ENCODE measurements around the gene ADD3. TPM values are rescaled to one million over a fixed set of nuclear protein-coding genes. Genes with fewer than 3 reads are reported as not detected.
"Not testable (repeated sequence)": the region's sequence is repeated elsewhere in the genome, so short reads cannot be mapped to it uniquely, and the experiment has no call there.

Gene ADD3
- total RNA-seq, 2 donors from 2014 or later = 97.9 to 122 TPM

DNA sequence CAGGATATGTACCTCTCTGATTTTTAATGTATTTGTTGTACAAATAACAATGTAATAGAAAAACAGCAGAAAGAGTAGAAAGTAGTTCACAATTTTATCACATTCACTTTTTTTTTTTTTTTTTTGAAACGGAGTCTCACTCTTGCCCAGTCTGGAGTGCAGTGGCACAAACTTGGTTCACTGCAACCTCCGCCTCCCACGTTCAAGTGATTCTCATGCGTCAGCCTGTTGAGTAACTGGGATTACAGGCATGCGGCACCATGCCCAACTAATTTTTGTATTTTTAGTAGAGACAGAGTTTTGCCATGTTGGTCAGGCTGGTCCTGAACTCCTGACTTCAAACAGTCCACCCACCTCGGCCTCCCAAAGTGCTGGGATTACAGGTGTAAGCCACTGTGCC, 128.1 kb downstream of the ADD3 start:
- Mint-ChIP-seq H3K4me1 (ENCODE audit: low read depth) (peaks cover 31% of the 10 kb centered on the region), H3K36me3 (ENCODE audit: insufficient read depth in 2 of 2) (peaks cover 3 to 11% of the 10 kb centered on the region in 2 donors)
- H3K4me3 Mint-ChIP-seq; H3K27ac Mint-ChIP-seq; ATAC-seq (replicated peaks in 1 of 2); H3K9me3 Mint-ChIP-seq; H3K27me3 Mint-ChIP-seq (ENCODE audit: low read depth); DNase-seq: not testable (repeated sequence)

DNA sequence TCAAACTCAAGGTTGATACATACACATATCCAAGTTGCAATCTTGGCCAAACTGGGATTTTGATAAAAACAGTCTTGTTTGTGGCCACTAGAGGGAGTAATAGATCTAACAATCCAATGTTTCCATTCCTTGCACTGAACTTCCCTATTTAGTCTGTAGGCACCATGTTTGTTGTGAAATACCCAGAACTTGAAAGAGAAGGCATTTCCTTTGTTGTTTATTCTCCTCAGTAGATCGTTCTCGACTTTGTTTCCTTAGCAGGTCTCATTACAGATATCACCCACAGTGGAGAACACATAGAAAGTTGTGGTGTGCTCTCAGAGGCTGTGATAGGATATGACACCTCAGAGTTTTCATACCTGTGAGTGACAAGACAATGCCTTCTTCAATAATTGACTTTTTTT, 129.4 kb downstream of the ADD3 start:
- DNase-seq (no peak), ATAC-seq (replicated peaks in 1 of 2) (peak; percentile 78 to 82)
- peaks cover 3 to 7% of the 10 kb centered on the region in 2 donors for H3K36me3 Mint-ChIP-seq (ENCODE audit: insufficient read depth in 2 of 2)
- no peak overlapping the region for H3K27ac Mint-ChIP-seq
- no peaks in the 10 kb centered on the region for H3K9me3 Mint-ChIP-seq
- H3K4me1 Mint-ChIP-seq (ENCODE audit: low read depth) = peaks cover 43% of the 10 kb centered on the region
- H3K27me3 Mint-ChIP-seq (ENCODE audit: low read depth) = no peaks in the 10 kb centered on the region
- H3K4me3 Mint-ChIP-seq = peak overlapping the region; percentile 2 to 14

DNA sequence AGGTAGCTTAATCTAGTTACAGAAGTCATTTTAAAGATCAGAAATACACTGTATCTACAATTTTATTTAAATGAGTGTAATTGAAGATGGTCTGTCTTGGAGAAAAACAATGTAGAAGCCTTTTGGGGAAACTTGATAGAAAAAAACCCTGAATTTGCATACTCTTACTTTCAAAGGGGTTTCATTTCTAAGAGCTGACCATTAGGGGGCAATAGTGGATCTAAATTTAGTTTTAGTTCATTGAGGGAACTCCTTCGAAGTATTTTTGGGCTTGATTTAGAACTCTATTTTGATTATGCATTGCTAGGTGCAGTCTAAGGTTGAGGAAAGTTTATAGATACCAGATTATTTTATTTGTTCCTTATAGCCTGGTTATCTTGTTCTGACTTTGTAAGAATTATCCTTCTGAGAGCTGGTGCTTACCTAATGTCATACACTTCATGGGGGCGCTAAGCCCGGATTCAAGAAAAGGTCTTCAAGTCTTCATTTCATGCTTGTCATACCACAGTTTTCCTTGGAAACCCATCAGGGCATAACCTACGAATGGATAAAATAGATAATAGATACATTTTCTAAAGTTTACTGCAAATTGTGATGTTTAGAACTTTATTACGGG, 130.5 kb downstream of the ADD3 start:
- Mint-ChIP-seq H3K27me3 (ENCODE audit: low read depth) (peaks cover 4% of the 10 kb centered on the region), H3K27ac (no peak overlapping the region), H3K36me3 (ENCODE audit: insufficient read depth in 2 of 2) (peaks cover 0 to 2% of the 10 kb centered on the region in 2 donors), H3K9me3 (no peaks in the 10 kb centered on the region), H3K4me1 (ENCODE audit: low read depth) (peaks cover 51% of the 10 kb centered on the region), H3K4me3 (no peak overlapping the region)
- no peak for DNase-seq
- ATAC-seq (replicated peaks in 1 of 2) = peak; percentile 49 to 59

DNA sequence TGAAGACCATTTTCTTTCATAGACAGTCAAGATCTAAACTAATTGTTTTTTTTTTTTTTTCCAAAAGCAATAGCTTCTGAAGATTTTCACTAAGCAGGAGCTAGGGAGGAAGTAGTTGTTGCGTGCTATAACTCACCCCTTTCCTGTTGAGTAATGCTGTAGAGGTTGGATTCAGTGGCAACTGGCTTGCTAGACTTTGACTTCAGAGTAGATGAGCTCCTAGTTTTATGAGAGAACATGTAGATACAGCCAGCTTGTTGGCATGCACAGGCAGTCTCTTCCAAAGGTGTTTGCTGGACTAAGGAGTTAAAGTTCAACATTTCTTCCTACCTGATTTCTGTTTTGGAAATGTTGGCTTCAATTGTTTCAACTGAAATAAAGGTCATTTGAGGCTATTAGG, 133.4 kb downstream of the ADD3 start:
- peak overlapping the region in 1 of 2 donors; percentile 6 for H3K4me3 Mint-ChIP-seq
- peak in 1 of 2 donors; percentile 59 for ATAC-seq (replicated peaks in 1 of 2)
- H3K27ac Mint-ChIP-seq = no peak overlapping the region
- H3K4me1 Mint-ChIP-seq (ENCODE audit: low read depth) = peaks cover 42% of the 10 kb centered on the region
- H3K9me3 Mint-ChIP-seq = no peaks in the 10 kb centered on the region
- DNase-seq = no peak
- H3K36me3 Mint-ChIP-seq (ENCODE audit: insufficient read depth in 2 of 2) = peaks cover 0 to under 1% of the 10 kb centered on the region in 2 donors
- peaks cover 14% of the 10 kb centered on the region for H3K27me3 Mint-ChIP-seq (ENCODE audit: low read depth)

DNA sequence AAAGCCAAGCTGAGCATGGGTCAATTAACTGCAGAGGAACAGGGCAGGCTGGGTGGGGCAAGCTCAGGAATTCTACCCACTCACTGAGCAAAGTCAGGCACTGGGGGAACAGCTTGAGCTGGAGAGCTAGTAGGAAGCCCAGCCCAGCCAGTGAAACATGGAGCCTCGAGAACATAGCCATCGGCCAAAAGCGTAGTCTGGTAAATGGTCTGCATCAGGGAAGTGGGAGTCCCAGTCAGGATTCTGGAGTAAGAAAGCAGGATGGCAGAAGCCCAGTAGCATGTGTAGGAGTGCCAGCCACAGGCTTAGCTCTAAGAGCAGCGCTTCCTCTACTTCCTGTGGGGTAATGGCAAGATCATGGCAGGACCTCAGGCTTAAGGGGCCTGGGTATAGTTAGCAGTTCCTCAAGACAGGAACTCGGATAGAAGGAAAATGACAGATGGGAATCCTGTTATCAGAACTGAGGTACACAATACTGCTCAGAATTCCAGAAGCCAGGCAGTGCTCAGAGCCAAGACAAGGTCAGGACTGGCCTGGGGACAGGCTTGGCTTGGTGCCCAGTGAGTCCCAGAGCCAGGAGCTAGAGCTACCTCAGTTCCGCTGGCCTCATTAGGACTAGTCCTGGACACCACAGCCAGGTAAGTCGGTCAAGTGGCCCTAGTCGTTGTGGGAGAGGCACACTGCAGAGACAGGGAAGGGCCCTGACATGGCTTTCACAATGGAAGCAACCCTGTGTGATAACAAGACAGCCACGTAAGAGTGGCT, 134.3 kb downstream of the ADD3 start:
- H3K27ac Mint-ChIP-seq = no peak overlapping the region

DNA sequence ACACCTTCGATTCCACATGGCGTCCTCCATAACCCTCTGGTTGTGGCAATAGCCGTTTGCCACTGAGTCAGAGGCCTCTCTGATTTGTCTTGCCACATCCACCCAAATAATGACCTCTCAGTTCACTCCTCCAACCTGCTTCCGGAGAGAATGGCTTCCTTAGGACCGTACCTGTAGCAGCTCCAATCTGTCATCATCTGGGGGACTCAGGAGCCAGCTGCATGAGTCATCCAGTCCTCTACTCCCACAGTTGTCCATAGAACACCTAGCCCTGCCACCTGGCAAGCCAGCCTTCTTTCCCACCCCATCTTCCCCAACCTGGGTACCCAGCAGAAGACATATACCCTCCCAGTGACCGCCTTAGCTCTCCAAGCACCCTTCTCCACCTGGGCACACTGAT, 135.2 kb downstream of the ADD3 start:
- H3K4me1 Mint-ChIP-seq (ENCODE audit: low read depth) = peaks cover 29% of the 10 kb centered on the region
- peaks cover 19% of the 10 kb centered on the region for H3K27me3 Mint-ChIP-seq (ENCODE audit: low read depth)
- no peaks in the 10 kb centered on the region for H3K36me3 Mint-ChIP-seq (ENCODE audit: insufficient read depth in 2 of 2)
- DNase-seq (no peak), ATAC-seq (replicated peaks in 1 of 2) (no peak)
- H3K9me3 Mint-ChIP-seq = no peaks in the 10 kb centered on the region
- no peak overlapping the region for H3K4me3 Mint-ChIP-seq
- no peak overlapping the region for H3K27ac Mint-ChIP-seq

More for the DNA sequence above, 134.3 kb downstream of the ADD3 start:
- Mint-ChIP-seq H3K9me3 (no peaks in the 10 kb centered on the region), H3K36me3 (ENCODE audit: insufficient read depth in 2 of 2) (no peaks in the 10 kb centered on the region), H3K4me3 (no peak overlapping the region), H3K27me3 (ENCODE audit: low read depth) (peaks cover 14% of the 10 kb centered on the region), H3K4me1 (ENCODE audit: low read depth) (peaks cover 36% of the 10 kb centered on the region)
- ATAC-seq (replicated peaks in 1 of 2) = no peak
- no peak for DNase-seq

DNA sequence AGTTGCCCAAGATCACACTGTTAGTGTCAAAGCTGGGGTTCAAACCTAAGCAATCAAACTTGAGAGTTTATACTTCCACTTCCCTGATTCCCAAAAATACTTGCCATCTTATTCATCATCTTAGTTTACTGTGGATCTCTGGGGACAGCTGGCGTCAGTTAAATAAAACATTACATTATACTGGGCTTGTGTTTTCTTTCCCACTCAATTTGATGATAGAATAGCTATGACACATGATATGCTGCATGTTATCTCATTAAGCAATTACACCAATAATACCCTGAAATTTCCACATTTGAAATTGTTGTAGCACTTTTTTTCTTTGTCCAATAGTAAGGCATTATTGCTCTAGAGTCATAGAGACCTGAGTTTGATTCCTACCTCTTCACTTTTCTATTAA, 136.7 kb downstream of the ADD3 start:
- Mint-ChIP-seq H3K9me3 (no peaks in the 10 kb centered on the region), H3K4me3 (no peak overlapping the region), H3K36me3 (ENCODE audit: insufficient read depth in 2 of 2) (no peaks in the 10 kb centered on the region), H3K27me3 (ENCODE audit: low read depth) (peaks cover 32% of the 10 kb centered on the region), H3K4me1 (ENCODE audit: low read depth) (peaks cover 26% of the 10 kb centered on the region), H3K27ac (no peak overlapping the region)
- DNase-seq (no peak), ATAC-seq (replicated peaks in 1 of 2) (no peak)

DNA sequence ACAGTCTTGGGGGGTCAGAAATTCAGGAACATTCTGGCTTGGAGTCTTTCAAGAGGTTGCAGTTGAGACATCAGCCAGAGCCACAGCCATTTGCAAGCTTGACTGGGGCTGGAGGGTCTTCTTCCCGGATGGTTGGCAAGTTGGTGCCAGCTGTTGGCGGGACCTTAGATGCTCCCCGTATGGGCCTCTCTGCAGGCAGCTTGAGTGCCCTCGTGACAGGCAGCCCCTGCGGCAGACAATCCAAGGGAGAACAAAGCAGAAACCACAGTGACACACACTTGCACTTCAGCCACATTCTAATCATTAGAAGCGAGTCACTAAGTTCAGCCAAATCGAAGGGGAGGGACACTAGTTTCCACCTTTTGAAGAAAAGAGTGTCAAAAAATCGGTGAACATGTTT, 140.2 kb downstream of the ADD3 start:
- no peak overlapping the region for H3K4me3 Mint-ChIP-seq
- no peaks in the 10 kb centered on the region for H3K9me3 Mint-ChIP-seq
- ATAC-seq (replicated peaks in 1 of 2) = peak in 1 of 2 donors; percentile 51
- H3K27ac Mint-ChIP-seq = no peak overlapping the region
- DNase-seq = peak in 1 of 2 donors; percentile 14
- no peaks in the 10 kb centered on the region for H3K36me3 Mint-ChIP-seq (ENCODE audit: insufficient read depth in 2 of 2)
- peaks cover 61% of the 10 kb centered on the region for H3K27me3 Mint-ChIP-seq (ENCODE audit: low read depth)
- peaks cover 8% of the 10 kb centered on the region for H3K4me1 Mint-ChIP-seq (ENCODE audit: low read depth)

DNA sequence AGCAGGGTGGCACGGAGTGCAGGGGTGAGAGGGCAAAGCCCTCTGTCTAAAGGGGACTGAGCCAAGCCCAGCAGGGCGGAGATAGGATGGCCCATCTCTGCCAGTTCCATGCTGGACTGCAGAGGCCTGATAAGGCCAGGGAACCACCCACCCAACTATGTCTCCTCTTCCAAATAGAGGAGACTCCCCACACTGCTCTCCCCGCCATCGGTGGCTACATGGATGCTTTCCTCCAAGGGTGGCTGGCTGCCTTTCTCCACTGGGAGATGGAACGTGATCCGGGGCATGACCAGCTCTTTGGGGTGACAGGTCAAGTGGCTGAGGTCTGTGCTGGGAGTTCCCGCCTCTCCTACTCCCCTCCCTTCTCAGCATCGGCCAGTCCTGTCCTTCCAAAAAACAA, 141.5 kb downstream of the ADD3 start:
- ATAC-seq (replicated peaks in 1 of 2) (peak in 1 of 2 donors; percentile 11), DNase-seq (no peak)
- Mint-ChIP-seq H3K27ac (no peak overlapping the region), H3K27me3 (ENCODE audit: low read depth) (peaks cover 69% of the 10 kb centered on the region), H3K9me3 (no peaks in the 10 kb centered on the region), H3K4me1 (ENCODE audit: low read depth) (peaks cover 5% of the 10 kb centered on the region), H3K4me3 (no peak overlapping the region), H3K36me3 (ENCODE audit: insufficient read depth in 2 of 2) (no peaks in the 10 kb centered on the region)

DNA sequence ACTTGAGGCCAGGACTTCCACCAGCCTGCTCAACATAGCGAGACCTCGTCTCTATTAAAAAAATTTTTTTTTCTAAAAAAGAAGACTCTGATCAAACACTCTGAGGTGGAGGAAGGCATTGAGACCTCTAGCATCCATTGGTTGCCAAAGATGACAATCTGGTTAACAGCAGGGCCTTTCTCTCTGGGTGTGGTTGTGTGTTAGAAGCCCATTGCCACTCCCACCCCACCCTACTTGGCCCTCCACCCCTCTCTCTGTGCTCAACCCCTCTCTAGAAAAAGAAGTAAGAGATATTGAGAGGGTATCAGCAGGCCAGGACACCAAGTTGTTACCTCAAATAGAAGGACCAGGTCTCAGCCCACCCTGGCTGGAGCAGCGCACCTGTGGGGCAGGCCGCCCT, 142.3 kb downstream of the ADD3 start:
- Mint-ChIP-seq H3K9me3 (no peaks in the 10 kb centered on the region), H3K4me1 (ENCODE audit: low read depth) (peaks cover 5% of the 10 kb centered on the region), H3K27ac (no peak overlapping the region), H3K4me3 (no peak overlapping the region), H3K27me3 (ENCODE audit: low read depth) (peaks cover 71% of the 10 kb centered on the region), H3K36me3 (ENCODE audit: insufficient read depth in 2 of 2) (no peaks in the 10 kb centered on the region)
- DNase-seq (no peak), ATAC-seq (replicated peaks in 1 of 2) (no peak)

DNA sequence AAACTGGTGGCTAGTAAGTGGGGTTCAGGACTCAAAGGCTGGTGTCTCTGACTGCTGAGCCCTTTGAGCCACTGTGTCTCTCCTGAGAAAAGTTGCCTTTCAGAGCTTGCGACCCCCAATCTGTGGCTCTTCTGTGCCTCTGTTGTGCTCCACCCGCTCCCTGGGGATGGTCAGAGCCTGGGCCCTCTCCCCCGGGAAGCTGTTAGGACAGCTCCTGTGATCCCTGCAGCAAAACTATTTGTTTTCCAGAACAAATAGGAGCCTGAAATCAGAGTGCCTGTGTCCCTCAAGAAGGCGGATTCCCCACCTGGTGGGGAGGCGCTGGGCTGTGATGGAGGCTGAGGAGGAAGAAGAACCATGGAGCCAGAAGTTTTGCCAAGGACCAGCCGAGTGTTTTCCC, 143.2 kb downstream of the ADD3 start:
- Mint-ChIP-seq H3K27ac (no peak overlapping the region), H3K4me1 (ENCODE audit: low read depth) (peaks cover 5% of the 10 kb centered on the region), H3K27me3 (ENCODE audit: low read depth) (peaks cover 79% of the 10 kb centered on the region), H3K9me3 (no peaks in the 10 kb centered on the region), H3K4me3 (no peak overlapping the region), H3K36me3 (ENCODE audit: insufficient read depth in 2 of 2) (no peaks in the 10 kb centered on the region)
- DNase-seq (no peak), ATAC-seq (replicated peaks in 1 of 2) (no peak)

DNA sequence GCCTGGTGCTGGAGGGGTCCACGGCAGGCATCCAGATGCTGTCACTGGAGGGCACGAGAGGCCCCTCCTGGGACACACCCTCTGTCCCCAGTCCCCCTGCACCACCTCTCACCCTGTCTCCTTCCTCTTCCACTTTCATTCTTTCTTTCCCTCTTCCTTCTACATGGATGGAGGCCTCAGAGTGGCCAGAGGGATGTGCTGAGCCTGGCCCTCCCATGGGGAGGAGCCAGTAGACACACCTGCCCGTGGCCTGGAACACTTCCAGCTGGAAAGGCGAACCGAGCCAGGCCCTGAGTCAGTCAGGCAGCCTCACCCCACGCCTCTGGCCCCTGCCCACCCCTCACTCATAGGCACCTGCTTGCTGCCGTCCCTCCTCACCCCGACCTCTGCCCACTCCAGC, 143.7 kb downstream of the ADD3 start:
- ATAC-seq (replicated peaks in 1 of 2) (no peak), DNase-seq (no peak)
- H3K36me3 Mint-ChIP-seq (ENCODE audit: insufficient read depth in 2 of 2) = no peaks in the 10 kb centered on the region
- peaks cover 6% of the 10 kb centered on the region for H3K4me1 Mint-ChIP-seq (ENCODE audit: low read depth)
- no peak overlapping the region for H3K27ac Mint-ChIP-seq
- no peak overlapping the region for H3K4me3 Mint-ChIP-seq
- no peaks in the 10 kb centered on the region for H3K9me3 Mint-ChIP-seq
- H3K27me3 Mint-ChIP-seq (ENCODE audit: low read depth) = peaks cover 80% of the 10 kb centered on the region

DNA sequence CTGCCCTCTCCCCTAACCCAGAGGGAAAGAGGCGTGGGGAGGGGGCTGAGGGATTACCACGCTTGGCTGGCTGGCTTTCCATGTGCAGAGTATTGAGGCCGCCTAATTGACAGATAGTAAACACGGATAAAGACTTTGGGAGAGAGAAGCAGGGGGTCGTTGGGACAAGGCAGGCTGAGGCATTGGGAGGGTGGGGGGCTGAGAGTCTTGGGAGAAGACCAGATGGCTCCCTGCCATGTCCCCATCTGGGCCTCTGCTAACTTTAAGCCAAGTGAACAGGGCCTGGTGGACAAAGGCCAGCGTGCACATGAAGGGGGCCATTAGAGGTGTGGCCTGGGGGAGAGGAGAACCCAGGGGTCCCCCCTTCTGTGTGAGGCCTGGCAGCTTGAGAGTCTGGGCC, 144.2 kb downstream of the ADD3 start:
- peaks cover 11% of the 10 kb centered on the region for H3K4me1 Mint-ChIP-seq (ENCODE audit: low read depth)
- ATAC-seq (replicated peaks in 1 of 2) = no peak
- H3K9me3 Mint-ChIP-seq = no peaks in the 10 kb centered on the region
- H3K27ac Mint-ChIP-seq = no peak overlapping the region
- H3K27me3 Mint-ChIP-seq (ENCODE audit: low read depth) = peaks cover 80% of the 10 kb centered on the region
- H3K36me3 Mint-ChIP-seq (ENCODE audit: insufficient read depth in 2 of 2) = no peaks in the 10 kb centered on the region
- no peak for DNase-seq
- H3K4me3 Mint-ChIP-seq = no peak overlapping the region

All from activated T-cell treated with anti-CD3 and anti-CD28 coated beads, Interleukin-2, amount 50 U/mL, for 72 hours (primary cell).